Measurements from ENCODE around the gene NXNL1.
"Not testable (repeated sequence)": the region's sequence is repeated elsewhere in the genome, so short reads cannot be mapped to it uniquely, and the experiment has no call there.

NXNL1 gene

DNA sequence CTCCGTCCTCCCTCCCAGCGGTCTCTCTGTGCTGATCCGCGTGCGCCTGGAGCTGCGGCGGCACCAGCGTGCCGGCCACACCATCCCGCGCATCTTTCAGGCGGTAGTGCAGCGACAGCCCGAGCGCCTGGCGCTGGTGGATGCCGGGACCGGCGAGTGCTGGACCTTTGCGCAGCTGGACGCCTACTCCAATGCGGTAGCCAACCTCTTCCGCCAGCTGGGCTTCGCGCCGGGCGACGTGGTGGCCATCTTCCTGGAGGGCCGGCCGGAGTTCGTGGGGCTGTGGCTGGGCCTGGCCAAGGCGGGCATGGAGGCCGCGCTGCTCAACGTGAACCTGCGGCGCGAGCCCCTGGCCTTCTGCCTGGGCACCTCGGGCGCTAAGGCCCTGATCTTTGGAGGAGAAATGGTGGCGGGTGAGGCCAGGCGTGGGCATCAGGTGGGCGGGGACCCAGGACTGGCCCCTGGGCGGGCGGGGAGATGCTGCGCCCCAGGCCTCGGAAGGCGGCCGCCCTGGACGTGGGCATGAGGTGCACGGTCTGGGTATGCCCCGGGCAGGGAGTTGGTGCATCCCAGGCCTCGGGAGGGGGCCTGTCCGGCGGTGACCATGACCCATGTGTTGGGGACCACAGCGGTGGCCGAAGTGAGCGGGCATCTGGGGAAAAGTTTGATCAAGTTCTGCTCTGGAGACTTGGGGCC is 26.0 kb upstream of the NXNL1 start:
- DNase-seq (ENCODE audit: low spot score) = no peak

DNA sequence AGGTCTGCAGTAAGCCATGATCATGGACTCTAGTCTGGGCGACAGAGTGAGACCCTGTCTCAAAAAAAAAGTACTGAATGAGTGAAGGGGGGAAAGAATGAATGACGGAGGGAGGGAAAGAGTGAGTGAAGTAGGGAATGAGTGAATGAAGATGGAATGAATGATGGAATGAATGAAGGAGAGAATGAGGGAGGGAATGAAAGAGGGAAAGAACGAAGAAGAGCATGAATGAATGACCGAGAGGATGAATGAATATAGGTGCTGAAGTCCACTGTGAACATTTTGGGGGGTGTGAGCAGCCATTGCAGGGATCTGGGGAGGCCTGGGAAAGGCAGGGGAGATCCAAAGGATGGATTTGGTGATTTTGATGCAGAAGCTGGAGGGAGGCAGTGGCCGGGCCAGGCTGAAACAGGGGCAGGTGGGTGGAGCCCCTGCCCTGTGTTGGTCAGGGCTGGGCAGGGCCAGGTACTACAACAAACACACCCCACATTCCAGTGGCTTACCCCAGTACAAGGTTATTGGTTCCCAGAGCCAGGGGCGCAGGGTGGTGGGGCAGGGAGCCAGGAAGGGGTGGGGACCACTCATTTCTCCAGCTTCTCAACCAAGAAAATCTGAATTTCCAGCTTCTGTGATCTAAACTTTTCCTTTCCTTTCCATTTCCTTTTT is 23.9 kb upstream of the NXNL1 start:
- no peak for DNase-seq (ENCODE audit: low spot score)

DNA sequence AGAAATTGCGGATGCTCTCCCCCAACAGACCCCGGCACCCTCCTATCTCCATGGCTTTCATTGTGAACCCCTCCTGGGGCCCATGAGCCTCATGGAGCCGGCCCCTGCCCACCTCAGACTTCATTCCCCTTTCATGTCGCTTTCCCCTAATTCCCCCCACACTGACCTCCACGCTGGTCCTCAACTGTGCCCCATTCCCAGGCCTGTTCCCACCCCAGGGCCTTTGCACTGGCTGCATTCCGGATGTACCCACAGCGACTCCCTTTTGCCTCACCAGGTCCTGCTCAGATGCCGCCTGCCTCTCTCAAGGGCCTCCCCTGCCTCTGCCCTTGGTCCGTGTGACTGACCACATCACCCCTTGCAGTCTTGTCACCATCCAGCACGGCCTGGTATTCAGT is 22.9 kb upstream of the NXNL1 start:
- DNase-seq (ENCODE audit: low spot score) = no peak

DNA sequence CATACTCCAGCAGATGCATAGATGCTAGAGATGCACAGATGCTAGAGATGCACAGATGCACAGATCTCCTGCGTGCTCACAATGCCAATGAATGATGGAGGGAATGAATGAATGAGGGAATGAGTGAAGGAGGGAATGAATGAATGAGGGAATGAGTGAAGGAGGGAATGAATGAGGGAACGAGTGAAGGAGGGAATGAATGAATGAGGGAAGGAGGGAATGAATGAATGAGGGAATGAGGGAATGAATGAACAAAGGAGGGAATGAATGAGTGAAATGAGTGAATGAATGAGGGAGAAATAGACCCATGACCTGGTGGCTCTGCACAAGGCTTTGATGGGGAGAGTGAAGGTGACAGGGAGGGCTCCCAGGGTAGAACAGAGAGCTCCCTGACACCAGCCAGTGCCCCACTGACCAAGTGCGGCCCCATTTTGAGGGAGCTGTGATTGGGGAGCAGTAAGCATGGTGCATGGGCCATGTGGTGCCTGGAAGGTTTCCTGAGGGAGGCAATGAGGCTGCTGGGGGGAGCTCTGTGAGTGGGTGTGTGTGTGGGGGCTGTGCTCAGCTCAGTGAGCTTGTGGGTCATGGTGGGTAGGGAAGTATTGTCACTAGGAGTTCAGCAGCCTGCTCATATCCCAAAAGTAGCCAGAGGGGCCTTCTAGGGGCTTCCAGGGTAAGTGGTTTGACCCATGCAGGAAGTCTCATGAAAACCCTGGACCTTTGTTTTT is 22.3 kb upstream of the NXNL1 start:
- DNase-seq (ENCODE audit: low spot score) = no peak

DNA sequence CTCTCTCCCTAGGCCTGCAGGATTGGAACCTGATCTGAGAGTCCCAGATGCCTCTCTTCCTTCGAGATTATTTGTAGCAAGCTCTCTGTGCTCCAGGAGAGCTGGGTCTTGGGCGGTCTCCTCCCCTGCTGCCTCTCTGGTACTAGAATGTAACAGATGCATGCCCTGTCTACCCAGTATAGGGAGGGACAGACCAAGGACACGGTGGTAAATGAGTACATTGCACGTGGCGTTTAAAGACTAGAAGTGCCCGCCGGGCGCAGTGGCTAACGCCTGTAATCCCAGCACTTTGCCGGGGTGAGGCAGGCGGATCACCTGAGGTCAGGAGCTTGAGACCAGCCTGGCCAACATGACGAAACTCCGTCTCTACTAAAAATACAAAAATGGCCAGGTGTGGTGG is 21.3 kb upstream of the NXNL1 start:
- no peak for DNase-seq (ENCODE audit: low spot score)

DNA sequence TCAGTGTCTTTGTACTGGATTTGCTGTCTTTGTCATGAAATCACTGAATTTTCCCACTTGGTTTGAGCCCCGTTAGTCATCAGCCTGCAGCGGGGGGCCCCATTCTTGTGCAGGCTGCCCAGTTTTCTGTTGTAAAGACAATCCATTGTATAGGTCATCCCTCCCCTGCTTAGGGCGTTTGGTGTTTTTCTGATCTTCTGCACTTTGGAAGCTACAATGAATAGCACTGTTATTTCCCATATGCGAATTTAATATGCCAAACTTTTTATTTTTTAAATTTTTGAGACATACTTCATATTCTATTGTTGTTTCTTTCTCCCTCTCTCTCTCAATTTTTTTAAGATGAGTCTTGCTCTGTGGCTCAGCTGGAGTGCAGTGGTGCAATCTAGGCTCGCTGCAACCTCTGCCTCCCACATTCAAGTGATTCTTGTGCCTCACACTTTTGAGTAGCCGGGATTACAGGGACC is 18.6 kb upstream of the NXNL1 start:
- peak; percentile 67 for DNase-seq (ENCODE audit: low spot score)

DNA sequence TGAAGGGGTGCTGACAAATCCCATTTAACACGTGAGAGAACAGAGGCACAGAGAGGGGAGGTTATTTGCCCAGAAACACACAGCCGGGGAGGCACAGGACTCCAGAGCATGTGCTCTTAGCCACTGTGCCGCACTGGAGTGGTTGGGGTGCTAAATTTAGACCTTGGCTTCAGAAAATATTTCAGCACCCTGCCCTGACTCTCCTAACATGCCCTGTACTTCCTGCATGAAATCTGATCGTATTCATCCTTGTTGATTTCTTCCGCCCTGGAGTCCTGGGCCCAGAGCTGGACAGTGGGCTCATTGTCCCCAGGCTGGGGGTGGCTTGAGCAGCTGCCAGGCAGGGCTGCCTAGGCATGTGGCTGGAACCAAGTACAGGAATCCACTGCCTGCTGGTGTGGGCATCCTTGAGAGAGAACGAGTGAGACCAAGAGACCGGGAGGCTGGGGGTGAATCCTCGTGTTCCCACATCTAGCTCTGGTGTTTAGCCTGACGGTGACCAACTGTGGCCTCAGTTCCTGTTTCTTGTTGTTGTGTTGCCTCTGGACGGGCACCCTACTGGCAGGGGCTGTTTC is 14.9 kb upstream of the NXNL1 start:
- peak; percentile 60 for DNase-seq (ENCODE audit: low spot score)

DNA sequence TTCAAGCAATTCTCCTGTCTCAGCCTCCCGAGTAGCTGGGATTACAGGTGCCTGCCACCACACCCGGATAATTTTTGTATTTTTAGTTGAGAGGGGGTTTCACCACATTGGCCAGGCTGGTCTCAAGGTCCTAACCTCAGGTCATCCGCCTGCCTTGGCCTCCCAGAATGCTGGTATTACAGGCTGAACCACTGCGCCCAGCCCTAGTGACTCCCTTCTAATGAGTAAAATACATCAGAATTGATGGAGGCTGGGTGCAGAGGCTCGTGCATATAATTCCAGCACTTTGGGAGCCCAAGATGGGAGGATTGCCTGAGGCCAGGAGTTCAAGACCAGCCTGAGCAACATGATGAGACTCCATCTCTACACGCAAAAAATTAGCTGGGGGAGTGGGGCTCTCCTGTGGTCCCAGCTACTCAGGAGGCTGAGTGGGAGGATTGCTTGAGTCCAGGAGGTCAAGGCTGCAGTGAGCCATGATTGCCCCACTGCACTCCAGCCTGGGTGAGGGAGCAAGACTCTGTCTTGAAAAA is 14.3 kb upstream of the NXNL1 start:
- not testable (repeated sequence) for DNase-seq (ENCODE audit: low spot score)

DNA sequence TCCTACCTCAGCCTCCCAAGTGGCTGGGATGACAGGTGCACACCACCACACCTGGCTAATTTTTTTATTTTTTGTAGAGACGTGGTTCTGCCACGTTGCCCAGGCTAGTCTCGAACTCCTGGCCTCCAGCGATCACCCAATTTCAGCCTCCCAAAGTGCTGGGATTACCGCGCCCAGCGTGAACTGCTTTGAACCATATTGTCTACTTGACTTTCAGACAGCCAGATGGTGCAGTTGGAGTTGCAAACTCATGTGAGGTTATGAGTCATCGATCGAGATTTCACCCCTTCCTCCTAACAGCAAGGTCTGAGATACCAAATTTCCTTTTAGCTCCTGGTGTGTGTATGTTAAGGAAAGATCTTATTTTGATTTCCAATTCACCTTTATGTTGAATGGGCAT is 12.3 kb upstream of the NXNL1 start:
- peak; percentile 68 for DNase-seq (ENCODE audit: low spot score)

DNA sequence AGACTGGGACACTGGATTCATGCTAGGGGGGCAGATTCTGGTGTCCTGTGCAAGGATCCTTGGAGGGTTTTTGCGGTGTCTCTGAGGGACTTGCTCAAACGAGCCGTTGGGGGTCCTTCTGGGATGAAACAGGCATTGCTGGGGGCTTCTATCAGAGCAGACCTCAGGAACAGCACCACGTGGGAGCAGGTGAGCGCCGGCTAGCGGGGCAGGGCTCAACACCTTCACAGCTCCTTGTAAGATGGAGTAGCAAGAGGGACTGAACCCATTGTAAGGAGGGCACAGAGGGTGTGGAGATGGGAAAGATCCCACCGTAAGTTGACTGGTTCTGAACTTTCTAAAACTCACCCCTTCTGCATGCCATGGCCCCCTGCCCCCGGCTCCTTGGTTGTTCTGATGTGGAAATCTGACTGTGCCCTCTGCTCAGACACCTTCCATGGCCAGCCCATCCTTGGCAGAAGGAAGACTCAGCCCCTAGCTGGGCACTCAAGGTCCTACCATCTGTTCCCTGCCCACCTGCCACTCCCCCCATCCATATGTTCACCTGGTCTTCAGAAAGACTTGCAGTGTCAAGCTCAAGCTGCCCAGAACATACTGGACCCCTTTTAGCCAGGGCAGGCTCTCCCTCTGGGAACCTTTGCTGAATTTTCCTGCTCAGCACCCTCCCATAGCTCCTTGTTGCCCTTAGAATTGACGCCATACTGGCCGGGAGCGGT is 10.8 kb upstream of the NXNL1 start:
- DNase-seq (ENCODE audit: low spot score) = no peak

DNA sequence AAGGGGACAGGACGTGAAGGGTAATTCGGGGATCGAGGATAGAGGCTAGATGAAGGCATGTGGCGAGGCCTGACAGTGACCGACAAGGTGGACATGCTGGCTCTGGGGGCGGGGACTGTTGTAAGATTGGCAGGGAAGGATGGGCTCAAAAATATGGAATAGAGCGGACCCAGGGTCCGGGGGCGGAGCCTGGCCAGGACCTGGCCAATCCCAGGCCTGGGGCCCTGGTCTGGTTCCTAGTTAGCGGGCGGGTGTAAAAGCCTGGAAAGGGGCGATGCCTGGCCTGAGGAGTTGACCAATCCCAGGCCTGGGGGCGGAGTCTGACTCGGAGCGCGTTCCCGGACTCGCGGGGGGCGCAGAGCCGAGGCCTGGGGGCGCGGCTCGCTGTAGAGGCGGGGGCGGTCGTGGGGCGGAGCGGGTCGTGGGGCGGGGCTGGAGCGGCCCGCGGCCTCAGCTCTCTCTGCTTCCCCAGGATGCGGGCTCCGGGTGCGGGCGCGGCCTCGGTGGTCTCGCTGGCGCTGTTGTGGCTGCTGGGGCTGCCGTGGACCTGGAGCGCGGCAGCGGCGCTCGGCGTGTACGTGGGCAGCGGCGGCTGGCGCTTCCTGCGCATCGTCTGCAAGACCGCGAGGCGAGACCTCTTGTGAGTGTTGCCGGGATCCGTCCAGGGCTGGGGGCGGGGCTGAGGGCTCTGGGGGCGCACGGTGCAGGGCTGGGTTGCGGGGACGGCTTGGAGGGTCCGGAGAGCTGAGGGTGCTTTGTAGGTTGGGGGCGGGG is 9.5 kb upstream of the NXNL1 start, which contains the start of gene SLC27A1:
Gene SLC27A1, plus strand, starts transcription at position 457 of the 774 bp plus-strand sequence. Its CDS starts 17 bp downstream, at position 474.
- DNase-seq (ENCODE audit: low spot score) = peak; percentile 97

DNA sequence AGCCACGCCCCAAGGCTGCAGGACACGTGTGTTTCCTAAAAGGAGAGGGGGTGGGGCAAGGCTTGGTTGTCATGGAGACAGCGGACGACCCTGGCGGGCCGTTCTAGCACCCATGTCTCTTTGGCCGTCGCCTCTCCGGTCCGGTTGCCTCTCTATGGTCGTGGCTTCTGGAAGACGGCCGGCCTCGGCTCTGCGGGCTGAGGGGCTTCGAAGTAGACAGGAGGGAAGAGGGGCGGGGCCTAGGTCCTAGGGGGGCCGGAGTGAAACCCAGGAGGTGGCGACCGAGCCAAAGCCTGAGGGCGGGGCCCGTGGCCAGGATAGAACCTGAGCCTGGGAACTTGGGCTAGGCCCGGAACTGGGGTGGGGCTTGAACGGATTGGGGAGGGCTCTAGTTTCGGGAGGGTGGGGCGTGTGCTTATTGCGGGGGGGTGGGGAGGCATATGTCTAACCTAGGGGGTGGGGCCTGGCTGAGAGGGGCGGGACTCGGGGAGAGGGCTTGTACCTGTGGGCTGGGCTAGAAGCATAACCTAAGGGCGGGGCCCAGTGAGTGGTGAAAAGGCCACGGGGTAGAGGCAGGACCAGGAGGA is 8.8 kb upstream of the NXNL1 start:
- DNase-seq (ENCODE audit: low spot score) = peak; percentile 94

DNA sequence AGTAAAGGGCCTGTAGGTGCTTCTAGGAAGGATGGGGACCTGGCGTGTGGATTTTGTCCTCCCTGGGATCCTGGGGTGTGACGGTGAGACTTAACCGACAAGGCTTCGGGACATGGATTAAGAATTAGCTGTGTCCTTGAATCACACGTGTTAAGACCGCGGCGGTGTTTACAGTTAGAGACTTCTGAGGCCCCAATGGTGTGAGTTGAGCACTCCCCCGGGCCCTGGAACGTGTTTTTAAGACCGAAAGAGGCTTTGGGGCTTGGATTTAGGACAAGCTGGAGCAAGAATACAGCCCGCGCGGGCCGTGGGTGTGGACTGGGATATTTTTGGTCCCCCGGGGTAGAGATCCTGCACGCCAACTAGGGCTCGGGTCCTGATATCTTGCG is 8.4 kb upstream of the NXNL1 start:
- no peak for DNase-seq (ENCODE audit: low spot score)

DNA sequence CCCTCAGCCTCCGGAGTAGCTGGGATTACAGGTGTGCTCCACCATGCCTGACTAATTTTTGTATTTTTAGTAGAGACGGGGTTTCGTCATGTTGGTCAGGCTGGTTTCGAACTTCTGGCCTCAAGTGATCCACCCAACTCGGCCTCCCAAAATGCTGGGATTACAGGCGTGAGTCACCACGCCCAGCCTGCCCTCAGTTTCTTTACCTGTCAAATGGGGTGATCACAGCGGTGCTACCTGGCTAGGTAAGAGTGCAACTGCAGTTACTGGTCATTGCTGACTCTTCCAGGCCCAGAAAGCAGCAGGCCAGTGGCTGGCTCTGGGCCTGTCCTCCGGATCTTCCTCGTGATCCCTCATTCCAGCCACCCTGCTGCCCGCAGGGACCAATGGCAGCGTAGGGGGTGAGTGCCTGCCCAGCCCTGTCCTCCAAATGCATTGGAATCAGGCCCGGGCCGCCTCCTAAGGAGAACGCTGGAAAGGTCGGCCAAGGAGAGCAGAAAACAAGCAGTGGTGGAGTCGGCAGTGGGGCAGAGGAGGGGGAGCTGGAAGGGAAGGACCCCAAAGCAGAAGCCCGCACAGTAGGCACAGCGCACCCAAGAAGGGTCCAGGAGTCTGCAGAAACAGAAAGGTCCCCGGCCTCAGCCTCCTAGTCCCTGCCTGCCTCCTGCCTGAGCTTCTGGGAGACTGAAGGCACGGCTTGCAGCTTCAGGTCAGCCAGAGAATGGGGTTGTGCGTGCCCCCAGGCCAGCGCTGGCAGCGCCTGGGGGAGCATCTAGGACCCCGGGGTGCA is 7.8 kb upstream of the NXNL1 start:
- DNase-seq (ENCODE audit: low spot score) = peak; percentile 70

DNA sequence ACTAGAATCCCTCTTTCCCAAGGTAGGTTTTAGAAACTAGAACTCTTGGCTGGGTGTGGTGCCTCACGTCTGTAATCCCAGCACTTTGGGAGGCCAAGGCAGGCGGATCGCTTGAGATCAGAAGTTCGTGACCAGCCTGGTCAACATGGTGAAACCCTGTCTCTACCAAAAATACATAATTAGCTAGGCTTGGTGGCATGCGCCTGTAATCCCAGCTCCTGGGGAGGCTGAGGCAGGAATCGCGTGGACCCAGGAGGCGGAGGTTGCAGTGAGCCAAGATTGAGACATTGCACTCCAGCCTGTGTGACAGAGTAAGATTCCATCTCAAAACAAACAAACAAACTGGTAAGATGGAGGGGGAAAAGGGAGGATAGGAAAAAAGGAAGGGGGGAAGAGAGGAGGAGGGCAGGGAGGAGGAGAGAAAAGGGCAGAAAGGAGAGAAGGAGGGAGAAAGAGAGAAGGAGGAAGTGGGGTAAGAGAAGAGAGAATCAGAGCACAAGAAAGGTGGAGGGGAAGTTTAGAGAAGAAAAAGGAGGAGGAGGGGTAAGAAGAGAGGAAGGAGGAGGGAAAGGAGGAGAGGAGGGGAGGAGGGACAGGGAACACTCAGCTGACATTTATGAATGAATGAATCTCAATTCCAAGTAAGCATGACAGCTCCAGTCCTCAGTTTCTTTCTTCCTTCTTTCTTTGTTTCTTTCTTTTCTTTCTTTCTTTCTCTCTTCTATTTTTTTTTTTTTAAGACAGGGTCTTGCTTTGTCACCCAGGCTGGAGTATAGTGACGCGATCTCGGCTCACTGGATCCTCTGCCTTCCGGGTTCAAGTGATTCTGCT is 7.0 kb upstream of the NXNL1 start:
- no peak for DNase-seq (ENCODE audit: low spot score)

DNA sequence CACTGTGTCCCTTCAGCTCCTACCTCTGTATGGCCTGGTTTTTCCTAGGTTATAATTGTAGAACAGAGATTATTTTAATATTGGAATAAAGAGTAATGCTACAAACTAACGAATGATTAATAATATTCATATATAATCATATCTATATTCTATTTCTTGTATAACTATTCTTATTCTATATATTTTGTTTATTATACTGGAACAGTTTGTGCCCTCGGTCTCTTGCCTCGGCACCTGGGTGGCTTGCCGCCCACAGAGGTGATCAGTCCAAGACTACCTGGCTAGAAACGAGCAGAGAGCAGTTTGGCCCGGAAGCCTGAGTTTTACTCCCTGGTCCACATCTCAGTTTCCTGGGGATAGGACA is 5.7 kb upstream of the NXNL1 start:
- DNase-seq (ENCODE audit: low spot score) = no peak

DNA sequence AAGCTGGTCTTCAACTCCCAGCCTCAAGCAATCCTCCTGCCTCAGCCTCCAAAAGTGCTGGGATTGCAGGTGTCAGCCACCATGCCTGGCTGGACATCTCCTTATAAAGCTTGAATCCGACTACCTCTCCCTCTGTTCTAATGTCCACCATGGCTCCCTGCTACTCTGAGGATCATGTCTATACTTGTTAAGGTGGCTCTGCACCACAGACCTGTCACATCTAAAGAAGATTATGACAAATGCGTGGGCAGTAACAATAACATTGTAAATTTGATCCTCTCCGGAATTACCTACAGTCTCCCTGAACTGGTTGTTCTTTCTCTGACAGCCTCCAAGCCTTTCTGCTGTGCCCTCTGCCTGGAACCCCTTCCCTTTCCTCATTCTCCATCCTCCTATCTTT is 1.8 kb downstream of the NXNL1 start:
- DNase-seq (ENCODE audit: low spot score) = no peak

DNA sequence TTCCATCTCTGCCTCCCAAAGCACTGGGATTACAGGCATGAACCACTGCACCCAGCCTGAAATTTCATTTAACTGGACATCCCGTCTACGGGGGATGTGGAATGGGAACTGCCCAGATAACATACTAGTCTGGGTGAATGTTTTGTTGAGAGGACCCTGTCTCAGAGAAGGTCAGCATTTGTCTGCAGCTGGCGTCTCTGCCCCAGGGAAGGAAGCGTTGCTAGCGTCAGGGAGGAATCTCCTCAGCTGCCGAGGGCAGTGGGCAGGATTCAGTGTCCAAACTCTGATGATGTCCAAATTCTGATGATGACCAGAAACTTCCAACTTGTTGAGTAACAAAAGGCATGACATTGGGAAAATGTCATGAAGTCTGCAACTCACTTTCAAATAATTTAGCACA is 3.1 kb downstream of the NXNL1 start:
- no peak for DNase-seq (ENCODE audit: low spot score)

DNA sequence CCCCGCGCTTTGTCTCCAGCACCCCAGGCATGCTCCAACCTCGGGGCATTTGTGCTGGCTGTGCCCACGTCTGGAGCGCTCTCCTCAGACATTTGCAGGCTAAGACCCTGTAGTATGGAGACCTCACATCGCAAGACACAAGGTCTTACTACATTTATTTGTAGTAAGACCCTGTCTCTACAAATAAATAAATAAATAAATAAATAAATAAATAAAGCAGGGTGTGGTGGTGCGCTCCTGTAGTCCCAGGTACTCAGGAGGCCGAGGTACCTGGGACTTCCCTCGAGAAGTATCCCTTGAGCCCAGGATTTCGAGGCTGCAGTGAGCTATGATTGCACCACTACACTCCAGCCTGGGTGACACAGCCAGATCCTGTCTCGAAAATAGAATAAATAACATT is 4.6 kb downstream of the NXNL1 start:
- no peak for DNase-seq (ENCODE audit: low spot score)
